ENCODE measurements around the gene CCDC78.

- TF ChIP-seq CTCF (IDR thresholded peaks at IDR 0.05; ENCODE audit: low read length): no peak
- no peak for TF ChIP-seq EZH2 (optimal IDR thresholded peaks at IDR 0.05; ENCODE audit: low read depth, low read length)
Measured at GRCh38 chr16:704047-704446, 22.2 kb downstream of the CCDC78 start.
